Gastrocnemius medialis (tissue), 4 donors: ENCODE measurements around the gene IL2RA.

Source experiments
- CTCF ChIP-seq, 5 experiments: fragments of 450-650 bp in 3 of 5; fragments of 200-600 bp in 2 of 5; sonication (generic) in 2 of 5; IDR thresholded peaks in 4 of 5; conservative IDR thresholded peaks in 1 of 5; 1 replicate in 4 of 5; 2 replicates in 1 of 5; pipeline ENCODE4 v1.5.1; 2016 to 2019; ENCODE audit warnings: antibody characterized with exemption in 5 of 5, mild to moderate bottlenecking in 3 of 5, moderate library complexity in 3 of 5
- POLR2A ChIP-seq, 2 donors: fragments of 450-650 bp; IDR thresholded peaks; one replicate each; pipeline ENCODE4 v1.6.1; 2017; ENCODE audit warnings: antibody characterized with exemption in 2 of 2, mild to moderate bottlenecking in 2 of 2, moderate library complexity in 2 of 2

- TF ChIP-seq CTCF (IDR thresholded peaks at IDR 0.05 in 4 of 5, conservative IDR thresholded peaks at IDR 0.05 in 1 of 5) (no peak), POLR2A (IDR thresholded peaks at IDR 0.05) (no peak)
These were observed 17.3 kb downstream of the IL2RA start for GRCh38 chr10:6044751-6045313.
